Trophoblast cell (in vitro differentiated cells and primary cell): ENCODE results near the gene NASP.

ENCODE experiments used
- DNase-seq, 2 donors: peaks; one replicate each; pipeline ENCODE4 v3.0.0-alpha.2; 2016
- H2AFZ ChIP-seq: 2 replicates; pipeline ENCODE4 v1.6.1; 2013; ENCODE audit warnings: low read length, moderate library complexity, mild to moderate bottlenecking; ENCODE audit not compliant: insufficient read depth, poor library complexity
- H2AK5ac ChIP-seq: 2 replicates; pipeline ENCODE4 v1.6.1; 2013; ENCODE audit warnings: mild to moderate bottlenecking, low read length
- H2BK120ac ChIP-seq: 2 replicates; pipeline ENCODE4 v1.6.1; 2013; ENCODE audit warnings: low read length, mild to moderate bottlenecking, moderate library complexity; ENCODE audit not compliant: insufficient read depth, poor library complexity
- H2BK12ac ChIP-seq: 2 replicates; pipeline ENCODE4 v1.6.1; 2013; ENCODE audit warnings: mild to moderate bottlenecking, low read length, moderate library complexity
- H2BK5ac ChIP-seq: 2 replicates; pipeline ENCODE4 v1.6.1; 2013; ENCODE audit warnings: low read length, low read depth, moderate library complexity, mild to moderate bottlenecking; ENCODE audit not compliant: poor library complexity
- H3K14ac ChIP-seq: 2 replicates; pipeline ENCODE4 v1.6.1; 2013; ENCODE audit warnings: mild to moderate bottlenecking, low read length
- H3K18ac ChIP-seq: 2 replicates; pipeline ENCODE4 v1.6.1; 2013; ENCODE audit warnings: mild to moderate bottlenecking, low read length
- H3K23ac ChIP-seq: 2 replicates; pipeline ENCODE4 v1.6.1; 2013; ENCODE audit warnings: low read length
- H3K27ac ChIP-seq: 2 replicates; pipeline ENCODE4 v1.5.1; 2013; ENCODE audit warnings: low read depth, mild to moderate bottlenecking, inconsistent platforms, low read length, moderate library complexity
- H3K27me3 ChIP-seq: 2 replicates; pipeline ENCODE4 v1.6.1; 2013; ENCODE audit warnings: inconsistent platforms, mild to moderate bottlenecking, low read length, moderate library complexity; ENCODE audit not compliant: insufficient read depth
- H3K36me3 ChIP-seq, 2 experiments: 1 replicate in 1 of 2; 2 replicates in 1 of 2; pipeline ENCODE4 v1.6.1; 2013; ENCODE audit warnings: low read length in 2 of 2, mild to moderate bottlenecking in 2 of 2, moderate library complexity in 1 of 2; ENCODE audit not compliant: insufficient read depth in 2 of 2, control insufficient read depth in 1 of 2
- H3K4ac ChIP-seq: 2 replicates; pipeline ENCODE4 v1.6.1; 2013; ENCODE audit warnings: low read depth, mild to moderate bottlenecking, low read length, moderate library complexity
- H3K4me1 ChIP-seq, 2 experiments: 1 replicate in 1 of 2; 2 replicates in 1 of 2; pipeline ENCODE4 v1.6.1; 2013; ENCODE audit warnings: low read length in 2 of 2, mild to moderate bottlenecking in 2 of 2, moderate library complexity in 1 of 2; ENCODE audit not compliant: insufficient read depth in 2 of 2, control insufficient read depth in 1 of 2
- H3K4me2 ChIP-seq: 2 replicates; pipeline ENCODE4 v1.6.1; 2013; ENCODE audit warnings: inconsistent platforms, mild to moderate bottlenecking, low read length, moderate library complexity
- H3K4me3 ChIP-seq: 2 replicates; pipeline ENCODE4 v1.5.1; 2013; ENCODE audit warnings: mild to moderate bottlenecking, low read depth, low read length, inconsistent platforms
- H3K79me1 ChIP-seq: one replicate; pipeline ENCODE4 v1.6.1; 2013; ENCODE audit warnings: low read length
- H3K79me2 ChIP-seq: 2 replicates; pipeline ENCODE4 v1.6.1; 2013; ENCODE audit warnings: low read length, mild to moderate bottlenecking; ENCODE audit not compliant: control insufficient read depth, insufficient read depth, poor library complexity
- H3K9ac ChIP-seq: 2 replicates; pipeline ENCODE4 v1.6.1; 2013; ENCODE audit warnings: mild to moderate bottlenecking, low read length
- H3K9me3 ChIP-seq: 2 replicates; pipeline ENCODE4 v1.6.1; 2013; ENCODE audit warnings: low read depth, mild to moderate bottlenecking, control low read depth, inconsistent platforms, low read length; ENCODE audit not compliant: insufficient read depth
- H4K12ac ChIP-seq: 2 replicates; pipeline ENCODE4 v1.6.1; 2013; ENCODE audit warnings: low read depth, mild to moderate bottlenecking, low read length, moderate library complexity
- H4K8ac ChIP-seq: 2 replicates; pipeline ENCODE4 v1.6.1; 2013; ENCODE audit warnings: low read depth, mild to moderate bottlenecking, low read length, moderate library complexity
- H4K91ac ChIP-seq: one replicate; pipeline ENCODE4 v1.6.1; 2013; ENCODE audit warnings: low read depth, mild to moderate bottlenecking, low read length, moderate library complexity
- WGBS: extraction: QIAGEN DNeasy Blood & Tissue Kit; methylation state at CpG from one replicate; pipeline ENCODE4 v1.1.7; 2013; ENCODE audit warnings: missing lambda C conversion rate; ENCODE audit not compliant: insufficient read length, insufficient coverage; ENCODE audit errors: extremely low coverage; 5-methylcytosine and 5-hydroxymethylcytosine counted together

Gene NASP

DNA sequence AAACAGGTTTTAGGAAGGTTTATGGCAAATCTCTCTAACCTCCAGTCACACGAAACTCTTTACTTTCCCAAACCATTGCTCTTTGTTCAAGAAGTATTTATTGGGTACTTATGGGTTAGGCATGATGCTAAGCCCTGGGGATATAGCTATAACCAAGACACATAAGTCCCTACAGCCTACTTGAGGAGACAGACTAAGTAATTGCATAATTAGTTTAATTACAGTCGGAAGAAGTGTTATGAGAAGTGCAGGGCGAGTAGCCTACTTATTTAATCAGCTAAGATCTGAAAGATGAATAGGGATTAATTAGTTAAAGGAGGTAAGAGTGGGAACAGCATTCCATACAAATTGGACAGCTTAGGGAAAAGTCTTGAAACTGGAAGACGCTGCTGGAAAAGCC lies 13.2 kb upstream of the NASP start:
- no peaks in the 10 kb centered on the region for H3K9me3 ChIP-seq
- H3K18ac ChIP-seq, result no peak overlapping the region
- no peak for DNase-seq
- H3K79me2 ChIP-seq, result no peaks in the 10 kb centered on the region
- H3K27ac ChIP-seq, result no peak overlapping the region
- no peak overlapping the region for H4K91ac ChIP-seq
- no peak overlapping the region for H2BK12ac ChIP-seq
- no peak overlapping the region for H4K8ac ChIP-seq
- H3K23ac ChIP-seq, result no peak overlapping the region
- H2BK5ac ChIP-seq, result no peak overlapping the region
- H2BK120ac ChIP-seq, result no peak overlapping the region
- H3K14ac ChIP-seq, result no peak overlapping the region
- H3K79me1 ChIP-seq, result no peaks in the 10 kb centered on the region
- no CpG with 5 or more reads among the region's 4 CpGs for WGBS
- H3K4me3 ChIP-seq, result no peak overlapping the region
- no peaks in the 10 kb centered on the region for H3K27me3 ChIP-seq
- H4K12ac ChIP-seq, result no peak overlapping the region
- H3K4me1 ChIP-seq, result peaks cover 0 to 4% of the 10 kb centered on the region in 2 experiments
- no peak overlapping the region for H3K4me2 ChIP-seq
- no peak overlapping the region for H2AFZ ChIP-seq
- no peak overlapping the region for H3K4ac ChIP-seq
- no peak overlapping the region for H2AK5ac ChIP-seq
- peaks cover 30 to 42% of the 10 kb centered on the region in 2 experiments for H3K36me3 ChIP-seq
- H3K9ac ChIP-seq, result no peak overlapping the region

DNA sequence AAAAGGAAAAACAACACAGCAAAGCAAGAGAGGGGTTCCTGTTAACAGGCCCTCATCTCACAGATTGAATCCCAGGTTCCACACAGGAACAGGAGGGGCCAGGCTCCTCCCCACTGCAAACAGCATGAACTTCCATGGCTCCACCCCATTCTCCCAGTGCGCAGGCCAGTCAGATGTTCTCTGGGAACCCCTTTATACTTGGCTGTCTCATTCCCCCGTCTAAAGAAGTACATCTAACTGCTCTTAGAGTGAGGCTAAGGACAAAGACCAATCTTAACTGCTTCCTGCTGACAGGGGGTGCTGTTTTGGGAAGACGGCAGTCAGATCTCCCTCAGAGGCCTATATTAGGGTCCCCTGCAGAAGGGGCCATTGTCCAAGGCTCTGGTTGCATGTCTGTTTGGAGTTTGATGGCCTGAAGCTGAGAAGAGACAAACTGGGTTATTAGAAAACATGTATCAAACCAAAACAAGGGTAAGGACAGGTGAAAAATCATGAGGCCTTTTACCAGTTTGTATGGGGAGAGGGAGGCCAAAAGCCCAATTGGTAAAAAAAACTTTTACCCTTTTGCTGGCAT lies 10.5 kb upstream of the NASP start:
- H3K79me1 ChIP-seq, result no peaks in the 10 kb centered on the region
- WGBS, result no CpG with 5 or more reads among the region's 3 CpGs
- no peaks in the 10 kb centered on the region for H3K27me3 ChIP-seq
- H3K23ac ChIP-seq, result no peak overlapping the region
- H4K91ac ChIP-seq, result no peak overlapping the region
- H3K4me3 ChIP-seq, result no peak overlapping the region
- H3K9me3 ChIP-seq, result no peaks in the 10 kb centered on the region
- H3K79me2 ChIP-seq, result no peaks in the 10 kb centered on the region
- no peak overlapping the region for H4K12ac ChIP-seq
- H3K14ac ChIP-seq, result no peak overlapping the region
- H3K36me3 ChIP-seq, result peaks cover 11 to 23% of the 10 kb centered on the region in 2 experiments
- H2BK120ac ChIP-seq, result no peak overlapping the region
- H2BK5ac ChIP-seq, result no peak overlapping the region
- DNase-seq, result no peak
- H2AFZ ChIP-seq, result no peak overlapping the region
- no peaks in the 10 kb centered on the region for H3K4me1 ChIP-seq
- peak overlapping the region; percentile 12 for H4K8ac ChIP-seq
- H3K4me2 ChIP-seq, result no peak overlapping the region
- no peak overlapping the region for H3K9ac ChIP-seq
- H2BK12ac ChIP-seq, result no peak overlapping the region
- no peak overlapping the region for H3K18ac ChIP-seq
- no peak overlapping the region for H2AK5ac ChIP-seq
- no peak overlapping the region for H3K4ac ChIP-seq
- H3K27ac ChIP-seq, result no peak overlapping the region

DNA sequence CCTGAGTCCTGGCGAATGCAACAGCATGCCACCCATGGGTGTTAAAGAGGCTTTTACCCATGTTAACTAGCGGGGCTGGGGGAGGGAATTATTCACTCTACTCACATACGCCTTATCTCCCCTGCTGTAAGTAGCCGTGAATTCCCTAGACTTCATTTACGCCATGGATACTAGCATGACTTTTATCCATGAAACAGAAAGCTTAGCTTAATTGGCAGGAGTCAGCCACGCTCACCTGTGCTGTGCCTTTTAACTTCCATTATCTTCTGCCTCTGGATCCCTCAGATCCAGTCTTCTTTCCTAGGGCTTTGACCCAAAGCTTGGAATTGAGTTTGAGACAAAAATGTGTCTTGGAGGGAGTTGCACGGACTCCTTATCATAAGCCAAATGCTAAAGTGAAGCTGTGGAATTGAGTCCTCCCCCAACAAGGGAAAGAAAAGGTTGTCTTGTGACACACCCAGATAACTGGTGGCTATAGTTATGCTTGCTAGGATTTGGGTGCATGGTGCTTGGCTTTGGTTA lies 9.7 kb upstream of the NASP start:
- no peak overlapping the region for H3K4me2 ChIP-seq
- H3K27ac ChIP-seq, result no peak overlapping the region
- no peak overlapping the region for H4K12ac ChIP-seq
- H2BK12ac ChIP-seq, result no peak overlapping the region
- no peak overlapping the region for H2BK120ac ChIP-seq
- no peaks in the 10 kb centered on the region for H3K79me1 ChIP-seq
- H3K23ac ChIP-seq, result no peak overlapping the region
- no peak overlapping the region for H3K18ac ChIP-seq
- no peak overlapping the region for H3K4ac ChIP-seq
- H3K4me1 ChIP-seq, result no peaks in the 10 kb centered on the region
- no peak overlapping the region for H2AFZ ChIP-seq
- no peaks in the 10 kb centered on the region for H3K9me3 ChIP-seq
- H4K91ac ChIP-seq, result no peak overlapping the region
- H3K79me2 ChIP-seq, result no peaks in the 10 kb centered on the region
- no peak overlapping the region for H3K4me3 ChIP-seq
- peaks cover 4 to 15% of the 10 kb centered on the region in 2 experiments for H3K36me3 ChIP-seq
- H2BK5ac ChIP-seq, result no peak overlapping the region
- no CpG with 5 or more reads among the region's 7 CpGs for WGBS
- DNase-seq, result no peak
- H3K9ac ChIP-seq, result peak overlapping the region; percentile 53
- no peak overlapping the region for H4K8ac ChIP-seq
- H3K27me3 ChIP-seq, result no peaks in the 10 kb centered on the region
- no peak overlapping the region for H3K14ac ChIP-seq
- no peak overlapping the region for H2AK5ac ChIP-seq

DNA sequence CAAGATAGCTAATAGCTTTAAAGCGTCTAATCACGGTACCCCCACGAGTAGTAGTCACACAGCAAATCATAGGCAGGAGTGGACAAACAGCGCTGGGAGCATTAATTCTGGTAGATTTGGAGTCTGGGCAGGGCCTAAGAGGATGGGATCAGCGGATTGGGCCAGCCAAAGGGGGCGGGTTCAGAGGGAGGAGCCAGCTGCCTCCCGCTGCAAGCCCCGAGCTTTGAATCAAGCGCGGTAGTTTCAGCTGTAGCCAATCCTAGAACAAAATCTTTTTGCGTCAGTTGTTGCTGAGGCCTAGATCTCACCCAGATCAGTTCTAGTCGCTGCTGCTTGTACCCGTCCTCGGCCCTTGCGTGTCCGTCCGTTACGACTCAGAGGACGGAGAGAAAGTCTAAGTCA lies 576 bp upstream of the NASP start:
- no peak overlapping the region for H3K23ac ChIP-seq
- H3K4me3 ChIP-seq, result peak overlapping the region; percentile 81
- H2AFZ ChIP-seq, result peak overlapping the region; percentile 77
- peak overlapping the region; percentile 36 for H2BK120ac ChIP-seq
- peak overlapping the region; percentile 70 for H2BK5ac ChIP-seq
- H3K36me3 ChIP-seq, result peaks cover 0 to 4% of the 10 kb centered on the region in 2 experiments
- no peak overlapping the region for H3K4ac ChIP-seq
- peak overlapping the region; percentile 15 for H2BK12ac ChIP-seq
- peak; percentile 97 to 98 for DNase-seq
- no CpG with 5 or more reads among the region's 19 CpGs for WGBS
- peaks cover 2% of the 10 kb centered on the region for H3K9me3 ChIP-seq
- peak overlapping the region; percentile 42 for H3K27ac ChIP-seq
- H3K18ac ChIP-seq, result no peak overlapping the region
- no peaks in the 10 kb centered on the region for H3K27me3 ChIP-seq
- peak overlapping the region; percentile 80 for H3K4me2 ChIP-seq
- peak overlapping the region; percentile 25 for H3K14ac ChIP-seq
- peak overlapping the region; percentile 56 for H4K8ac ChIP-seq
- H3K4me1 ChIP-seq, result peaks cover 3 to 8% of the 10 kb centered on the region in 2 experiments
- no peak overlapping the region for H2AK5ac ChIP-seq
- H3K79me2 ChIP-seq, result peaks cover 26% of the 10 kb centered on the region
- H4K91ac ChIP-seq, result no peak overlapping the region
- peaks cover 9% of the 10 kb centered on the region for H3K79me1 ChIP-seq
- no peak overlapping the region for H4K12ac ChIP-seq
- peak overlapping the region; percentile 70 for H3K9ac ChIP-seq
